ENCODE measurements around the gene CA12. TPM values are rescaled to one million over a fixed set of nuclear protein-coding genes. Genes with fewer than 3 reads are reported as not detected.

The CA12 gene
- total and polyA plus RNA-seq, 9 of the 15 experiments (the other 6 are each of a cell fraction or from before 2014, with no cell fraction given) = 0.01 to 0.78 (median 0.15) TPM; not detected in 1

DNA sequence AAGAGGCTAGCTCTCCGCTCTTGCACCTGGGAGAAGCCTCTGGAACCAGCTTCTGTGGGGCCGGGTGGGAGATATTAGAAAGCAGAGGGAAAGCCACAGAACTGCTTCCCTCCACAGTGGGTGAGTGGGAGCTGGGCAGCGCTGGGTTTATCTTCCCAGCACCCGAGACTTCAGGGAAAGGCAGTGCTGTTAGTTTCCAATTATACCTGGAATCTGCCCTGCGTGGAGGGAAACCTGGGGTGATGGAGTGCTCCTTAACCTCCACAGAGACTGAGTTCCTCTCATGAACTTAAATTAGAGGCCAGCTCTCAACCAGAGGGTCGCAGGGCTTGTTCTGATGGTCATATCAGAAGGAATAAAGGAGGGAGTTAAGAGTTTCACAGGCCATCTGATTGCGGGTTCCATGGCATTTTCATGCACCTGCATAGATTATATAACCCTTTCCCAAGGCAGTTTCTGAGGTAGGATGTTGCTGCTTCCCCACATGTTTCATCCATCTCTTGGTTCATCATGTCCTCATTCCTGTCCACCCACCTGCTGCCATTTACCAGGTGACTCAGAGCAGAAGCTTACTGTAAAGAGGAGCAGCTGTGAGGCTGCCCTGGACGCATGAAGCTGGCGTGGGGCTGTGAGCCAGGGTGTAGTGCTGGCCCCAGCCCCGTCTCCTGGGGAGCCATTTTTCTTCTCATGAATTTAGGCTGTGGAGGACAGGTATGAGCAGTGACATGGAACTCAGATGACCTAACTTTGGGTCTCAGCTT is 42.5 kb downstream of the CA12 start:
- Histone ChIP-seq H3K9me3 (replicated peaks; ENCODE audit: control insufficient read depth, insufficient read depth, low read depth, low read length) (no peaks in the 10 kb centered on the region), H3K9me1 (ENCODE audit: control insufficient read depth, insufficient read depth, low read length) (no peaks in the 10 kb centered on the region), H3K4me2 (ENCODE audit: insufficient read depth, low read length) (no peak overlapping the region), H4K20me1 (replicated peaks; ENCODE audit: control insufficient read depth, insufficient read depth, low read length) (no peaks in the 10 kb centered on the region), H3K27me3 (ENCODE audit: control insufficient read depth in 2 of 2, insufficient read depth in 2 of 2, low read length in 2 of 2) (no peaks in the 10 kb centered on the region), H3K4me1 (replicated peaks in 1 of 2; ENCODE audit: control insufficient read depth in 2 of 2, insufficient read depth in 2 of 2, low read length in 2 of 2) (peaks cover 0 to 25% of the 10 kb centered on the region in 2 experiments; a peak in 4 of 5 replicates), H3K9ac (ENCODE audit: insufficient read depth in 1 of 2, low read depth in 2 of 2, low read length in 2 of 2) (no peak overlapping the region), H2AFZ (ENCODE audit: low read depth, low read length) (no peak overlapping the region), H3K36me3 (ENCODE audit: control insufficient read depth, insufficient read depth, low read length) (no peaks in the 10 kb centered on the region), H3K27ac (ENCODE audit: extremely low read depth, low read depth, low read length) (no peak overlapping the region), H3K79me2 (ENCODE audit: control insufficient read depth, insufficient read depth, low read length) (no peaks in the 10 kb centered on the region), H3K4me3 (no peak overlapping the region)
- intact Hi-C loops (cut with micrococcal nuclease) (no loop called here), in situ Hi-C loops (cut with MboI) (no loop called here)
- ATAC-seq (no peak), FAIRE-seq (no peak), DNase-seq (ENCODE audit: extremely low read depth in 1 of 4, low spot score in 3 of 4) (no peak)
- BruUV-seq (replicated peaks) = no TSS peak
- CTCF ChIA-PET (ENCODE audit: low intra/inter-chr PET ratio) = no interaction called here
- 39% methylated on average over 10 of the region's 10 CpGs for WGBS (ENCODE audit: insufficient coverage, low coverage, missing lambda C conversion rate)
- POLR2A ChIA-PET = interaction anchor here (0.9 to 1.1 kb wide), 3 partner anchors 10 to 30 kb away, joined by 3 to 5 read pairs (median 3); no protein-coding TSS in a partner anchor
- TF ChIP-seq ZNF79 (CRISPR knock-in tag; IDR thresholded peaks at IDR 0.05; ENCODE audit: low read depth) = no peak
- TF ChIP-seq, protein P1, sequence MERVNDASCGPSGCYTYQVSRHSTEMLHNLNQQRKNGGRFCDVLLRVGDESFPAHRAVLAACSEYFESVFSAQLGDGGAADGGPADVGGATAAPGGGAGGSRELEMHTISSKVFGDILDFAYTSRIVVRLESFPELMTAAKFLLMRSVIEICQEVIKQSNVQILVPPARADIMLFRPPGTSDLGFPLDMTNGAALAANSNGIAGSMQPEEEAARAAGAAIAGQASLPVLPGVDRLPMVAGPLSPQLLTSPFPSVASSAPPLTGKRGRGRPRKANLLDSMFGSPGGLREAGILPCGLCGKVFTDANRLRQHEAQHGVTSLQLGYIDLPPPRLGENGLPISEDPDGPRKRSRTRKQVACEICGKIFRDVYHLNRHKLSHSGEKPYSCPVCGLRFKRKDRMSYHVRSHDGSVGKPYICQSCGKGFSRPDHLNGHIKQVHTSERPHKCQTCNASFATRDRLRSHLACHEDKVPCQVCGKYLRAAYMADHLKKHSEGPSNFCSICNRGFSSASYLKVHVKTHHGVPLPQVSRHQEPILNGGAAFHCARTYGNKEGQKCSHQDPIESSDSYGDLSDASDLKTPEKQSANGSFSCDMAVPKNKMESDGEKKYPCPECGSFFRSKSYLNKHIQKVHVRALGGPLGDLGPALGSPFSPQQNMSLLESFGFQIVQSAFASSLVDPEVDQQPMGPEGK (CRISPR knock-in tag; IDR thresholded peaks at IDR 0.05; ENCODE audit: borderline replicate concordance) = no peak
- no peak for TF ChIP-seq ZNF444 (CRISPR knock-in tag; IDR thresholded peaks at IDR 0.05)
- no peak for TF ChIP-seq DPF2 (IDR thresholded peaks at IDR 0.05)
- no peak for TF ChIP-seq ZNF224 (CRISPR knock-in tag; IDR thresholded peaks at IDR 0.05)
- TF ChIP-seq, protein P2, sequence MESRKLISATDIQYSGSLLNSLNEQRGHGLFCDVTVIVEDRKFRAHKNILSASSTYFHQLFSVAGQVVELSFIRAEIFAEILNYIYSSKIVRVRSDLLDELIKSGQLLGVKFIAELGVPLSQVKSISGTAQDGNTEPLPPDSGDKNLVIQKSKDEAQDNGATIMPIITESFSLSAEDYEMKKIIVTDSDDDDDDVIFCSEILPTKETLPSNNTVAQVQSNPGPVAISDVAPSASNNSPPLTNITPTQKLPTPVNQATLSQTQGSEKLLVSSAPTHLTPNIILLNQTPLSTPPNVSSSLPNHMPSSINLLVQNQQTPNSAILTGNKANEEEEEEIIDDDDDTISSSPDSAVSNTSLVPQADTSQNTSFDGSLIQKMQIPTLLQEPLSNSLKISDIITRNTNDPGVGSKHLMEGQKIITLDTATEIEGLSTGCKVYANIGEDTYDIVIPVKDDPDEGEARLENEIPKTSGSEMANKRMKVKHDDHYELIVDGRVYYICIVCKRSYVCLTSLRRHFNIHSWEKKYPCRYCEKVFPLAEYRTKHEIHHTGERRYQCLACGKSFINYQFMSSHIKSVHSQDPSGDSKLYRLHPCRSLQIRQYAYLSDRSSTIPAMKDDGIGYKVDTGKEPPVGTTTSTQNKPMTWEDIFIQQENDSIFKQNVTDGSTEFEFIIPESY (CRISPR knock-in tag; IDR thresholded peaks at IDR 0.05) = no peak
- no peak for TF ChIP-seq ZNF436 (CRISPR knock-in tag; IDR thresholded peaks at IDR 0.05)
- no peak for TF ChIP-seq HLTF (IDR thresholded peaks at IDR 0.05)
- no peak for TF ChIP-seq NFIC (IDR thresholded peaks at IDR 0.05)
- no peak for TF ChIP-seq PHB2 (IDR thresholded peaks at IDR 0.05; ENCODE audit: low read depth)
- TF ChIP-seq, protein P3, sequence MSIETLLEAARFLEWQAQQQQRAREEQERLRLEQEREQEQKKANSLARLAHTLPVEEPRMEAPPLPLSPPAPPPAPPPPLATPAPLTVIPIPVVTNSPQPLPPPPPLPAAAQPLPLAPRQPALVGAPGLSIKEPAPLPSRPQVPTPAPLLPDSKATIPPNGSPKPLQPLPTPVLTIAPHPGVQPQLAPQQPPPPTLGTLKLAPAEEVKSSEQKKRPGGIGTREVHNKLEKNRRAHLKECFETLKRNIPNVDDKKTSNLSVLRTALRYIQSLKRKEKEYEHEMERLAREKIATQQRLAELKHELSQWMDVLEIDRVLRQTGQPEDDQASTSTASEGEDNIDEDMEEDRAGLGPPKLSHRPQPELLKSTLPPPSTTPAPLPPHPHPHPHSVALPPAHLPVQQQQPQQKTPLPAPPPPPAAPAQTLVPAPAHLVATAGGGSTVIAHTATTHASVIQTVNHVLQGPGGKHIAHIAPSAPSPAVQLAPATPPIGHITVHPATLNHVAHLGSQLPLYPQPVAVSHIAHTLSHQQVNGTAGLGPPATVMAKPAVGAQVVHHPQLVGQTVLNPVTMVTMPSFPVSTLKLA (conservative IDR thresholded peaks at IDR 0.05) = no peak
- TF ChIP-seq NR2C2 (CRISPR knock-in tag; IDR thresholded peaks at IDR 0.05) = no peak
- no peak for TF ChIP-seq NR2C2 (tag; IDR thresholded peaks at IDR 0.05)
- no peak for TF ChIP-seq CEBPG (CRISPR knock-in tag; IDR thresholded peaks at IDR 0.05)
- no peak for TF ChIP-seq CEBPG (tag; conservative IDR thresholded peaks at IDR 0.05 in 1 of 2, IDR thresholded peaks at IDR 0.05 in 1 of 2)
- TF ChIP-seq KAT7 (CRISPR knock-in tag; IDR thresholded peaks at IDR 0.05; ENCODE audit: borderline replicate concordance) = no peak
- TF ChIP-seq ZZZ3 (IDR thresholded peaks at IDR 0.05) = no peak
- TF ChIP-seq WHSC1 (IDR thresholded peaks at IDR 0.05; ENCODE audit: low read length) = no peak
- no peak for TF ChIP-seq RBM34 (IDR thresholded peaks at IDR 0.05; ENCODE audit: borderline replicate concordance, insufficient read depth, low read length)
